ENCODE data around the gene SPAG16.

GRCh38 chr2:213689585-213689984 lies 405.3 kb downstream of the SPAG16 start:
- no peak for TF ChIP-seq EGR1 (IDR thresholded peaks at IDR 0.05)
- TF ChIP-seq TEAD4 (IDR thresholded peaks at IDR 0.05): no peak
- no peak for TF ChIP-seq MAX (IDR thresholded peaks at IDR 0.05)
- TF ChIP-seq YY1 (IDR thresholded peaks at IDR 0.05; ENCODE audit: low read depth): no peak
- no peak for TF ChIP-seq CEBPB (IDR thresholded peaks at IDR 0.05)
- TF ChIP-seq FOXM1 (IDR thresholded peaks at IDR 0.05; ENCODE audit: borderline replicate concordance, low read depth): no peak
- TF ChIP-seq EP300 (IDR thresholded peaks at IDR 0.05; ENCODE audit: borderline replicate concordance): no peak
- no peak for TF ChIP-seq RAD21 (IDR thresholded peaks at IDR 0.05; ENCODE audit: low read depth)
- TF ChIP-seq, protein P1, sequence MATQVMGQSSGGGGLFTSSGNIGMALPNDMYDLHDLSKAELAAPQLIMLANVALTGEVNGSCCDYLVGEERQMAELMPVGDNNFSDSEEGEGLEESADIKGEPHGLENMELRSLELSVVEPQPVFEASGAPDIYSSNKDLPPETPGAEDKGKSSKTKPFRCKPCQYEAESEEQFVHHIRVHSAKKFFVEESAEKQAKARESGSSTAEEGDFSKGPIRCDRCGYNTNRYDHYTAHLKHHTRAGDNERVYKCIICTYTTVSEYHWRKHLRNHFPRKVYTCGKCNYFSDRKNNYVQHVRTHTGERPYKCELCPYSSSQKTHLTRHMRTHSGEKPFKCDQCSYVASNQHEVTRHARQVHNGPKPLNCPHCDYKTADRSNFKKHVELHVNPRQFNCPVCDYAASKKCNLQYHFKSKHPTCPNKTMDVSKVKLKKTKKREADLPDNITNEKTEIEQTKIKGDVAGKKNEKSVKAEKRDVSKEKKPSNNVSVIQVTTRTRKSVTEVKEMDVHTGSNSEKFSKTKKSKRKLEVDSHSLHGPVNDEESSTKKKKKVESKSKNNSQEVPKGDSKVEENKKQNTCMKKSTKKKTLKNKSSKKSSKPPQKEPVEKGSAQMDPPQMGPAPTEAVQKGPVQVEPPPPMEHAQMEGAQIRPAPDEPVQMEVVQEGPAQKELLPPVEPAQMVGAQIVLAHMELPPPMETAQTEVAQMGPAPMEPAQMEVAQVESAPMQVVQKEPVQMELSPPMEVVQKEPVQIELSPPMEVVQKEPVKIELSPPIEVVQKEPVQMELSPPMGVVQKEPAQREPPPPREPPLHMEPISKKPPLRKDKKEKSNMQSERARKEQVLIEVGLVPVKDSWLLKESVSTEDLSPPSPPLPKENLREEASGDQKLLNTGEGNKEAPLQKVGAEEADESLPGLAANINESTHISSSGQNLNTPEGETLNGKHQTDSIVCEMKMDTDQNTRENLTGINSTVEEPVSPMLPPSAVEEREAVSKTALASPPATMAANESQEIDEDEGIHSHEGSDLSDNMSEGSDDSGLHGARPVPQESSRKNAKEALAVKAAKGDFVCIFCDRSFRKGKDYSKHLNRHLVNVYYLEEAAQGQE (IDR thresholded peaks at IDR 0.05; ENCODE audit: low read depth): no peak
- TF ChIP-seq CREB1 (IDR thresholded peaks at IDR 0.05; ENCODE audit: low read depth): no peak
- TF ChIP-seq USF1 (IDR thresholded peaks at IDR 0.05): no peak
- no peak for TF ChIP-seq TAF1 (IDR thresholded peaks at IDR 0.05; ENCODE audit: low read depth)
- TF ChIP-seq TCF12 (IDR thresholded peaks at IDR 0.05; ENCODE audit: low read depth): no peak

Data from Ishikawa (cell line).